ENCODE results near the gene CBX7.

CBX7 gene

DNA sequence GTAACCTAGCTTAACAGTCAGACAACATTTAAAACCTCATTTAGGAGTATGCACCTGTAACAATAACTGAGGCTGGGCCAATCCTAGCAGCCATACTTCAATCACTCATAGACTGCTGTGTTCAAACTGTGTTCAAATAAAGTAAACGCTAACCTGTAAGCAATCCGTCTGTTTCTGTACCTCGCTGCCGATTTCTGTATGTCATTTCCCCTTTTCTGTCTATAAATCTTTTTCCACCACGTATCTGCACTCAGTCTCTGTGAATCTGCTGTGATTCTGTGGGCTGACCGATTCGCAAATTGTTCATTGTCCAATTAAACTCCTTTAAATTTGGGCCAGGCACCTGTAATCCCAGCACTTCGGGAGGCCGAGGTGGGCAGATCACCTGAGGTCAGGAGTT is 43.1 kb downstream of the CBX7 start:
- WGBS (ENCODE audit: extremely low coverage, insufficient coverage, low lambda C conversion rate), result no CpG with 5 or more reads among the region's 9 CpGs
- H4K8ac ChIP-seq (ENCODE audit: low read depth, low read length), result no peak overlapping the region
- no peak for DNase-seq

GRCh38 chr22:39108487-39108886 is 44.0 kb downstream of the CBX7 start:
- no CpG with 5 or more reads among the region's 4 CpGs for WGBS (ENCODE audit: extremely low coverage, insufficient coverage, low lambda C conversion rate)

More for the DNA sequence above, 43.1 kb downstream of the CBX7 start:
- no peak overlapping the region for H4K5ac ChIP-seq (ENCODE audit: low read length)
- H3K9ac ChIP-seq (ENCODE audit: low read length), result no peak overlapping the region
- H3K4me1 ChIP-seq (ENCODE audit: control insufficient read depth, low read depth, low read length), result peaks cover 2% of the 10 kb centered on the region
- H3K4ac ChIP-seq (ENCODE audit: low read depth, low read length), result no peak overlapping the region
- no peak overlapping the region for H3K4me2 ChIP-seq (ENCODE audit: low read length)
- no peak overlapping the region for H3K4me3 ChIP-seq (ENCODE audit: low read length)
- no peak overlapping the region for H3K56ac ChIP-seq (ENCODE audit: low read length)
- no peak overlapping the region for H3K27ac ChIP-seq (ENCODE audit: low read depth, low read length)
- H3K79me1 ChIP-seq (ENCODE audit: low read length), result no peaks in the 10 kb centered on the region
- no peaks in the 10 kb centered on the region for H3K27me3 ChIP-seq (ENCODE audit: insufficient read depth, low read length, poor library complexity)
- H3K18ac ChIP-seq (ENCODE audit: low read length), result no peak overlapping the region
- H2BK15ac ChIP-seq (replicated peaks; ENCODE audit: low read depth), result no peak overlapping the region
- H2AK5ac ChIP-seq (ENCODE audit: low read length), result no peak overlapping the region
- H3K36me3 ChIP-seq (ENCODE audit: control insufficient read depth, insufficient read depth, low read length), result no peaks in the 10 kb centered on the region
- no peak overlapping the region for H2BK5ac ChIP-seq (ENCODE audit: low read length)
- H3K79me2 ChIP-seq (ENCODE audit: control insufficient read depth, insufficient read depth, low read length), result no peaks in the 10 kb centered on the region
- no peak overlapping the region for H3K23ac ChIP-seq (ENCODE audit: low read length)
- H2BK120ac ChIP-seq (ENCODE audit: low read depth, low read length), result no peak overlapping the region

DNA sequence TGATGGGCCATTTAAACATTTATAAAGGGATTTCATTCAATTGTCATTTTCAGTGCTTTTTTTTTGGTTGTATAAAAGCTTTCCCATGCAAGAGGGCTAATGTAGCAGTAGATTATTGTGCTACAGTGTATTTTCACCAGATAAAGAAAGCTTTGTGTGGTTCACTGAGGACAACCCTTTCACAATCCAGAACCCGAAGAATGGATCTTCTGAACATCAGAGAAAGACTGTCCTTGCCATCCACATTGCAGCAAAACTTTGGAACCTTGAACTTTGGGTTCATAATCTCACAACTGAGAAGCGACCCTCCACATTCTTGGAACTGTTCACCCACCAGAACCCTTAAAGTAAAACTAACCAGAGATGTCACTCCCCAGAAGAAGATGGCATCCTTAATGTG is 46.2 kb downstream of the CBX7 start:
- Histone ChIP-seq H3K27me3 (ENCODE audit: insufficient read depth, low read length, poor library complexity) (no peaks in the 10 kb centered on the region), H3K4ac (ENCODE audit: low read depth, low read length) (no peak overlapping the region)

More at GRCh38 chr22:39108487-39108886, 44.0 kb downstream of the CBX7 start:
- no peak overlapping the region for H3K4ac ChIP-seq (ENCODE audit: low read depth, low read length)
- no peak overlapping the region for H4K5ac ChIP-seq (ENCODE audit: low read length)
- no peak overlapping the region for H4K8ac ChIP-seq (ENCODE audit: low read depth, low read length)
- H3K18ac ChIP-seq (ENCODE audit: low read length), result no peak overlapping the region
- H2BK5ac ChIP-seq (ENCODE audit: low read length), result no peak overlapping the region
- H3K4me1 ChIP-seq (ENCODE audit: control insufficient read depth, low read depth, low read length), result peaks cover 2% of the 10 kb centered on the region
- H3K4me2 ChIP-seq (ENCODE audit: low read length), result no peak overlapping the region
- no peak overlapping the region for H3K9ac ChIP-seq (ENCODE audit: low read length)
- DNase-seq, result no peak
- no peak overlapping the region for H3K56ac ChIP-seq (ENCODE audit: low read length)
- no peaks in the 10 kb centered on the region for H3K36me3 ChIP-seq (ENCODE audit: control insufficient read depth, insufficient read depth, low read length)
- H2BK120ac ChIP-seq (ENCODE audit: low read depth, low read length), result no peak overlapping the region
- H3K4me3 ChIP-seq (ENCODE audit: low read length), result no peak overlapping the region
- H3K79me2 ChIP-seq (ENCODE audit: control insufficient read depth, insufficient read depth, low read length), result no peaks in the 10 kb centered on the region
- no peak overlapping the region for H3K27ac ChIP-seq (ENCODE audit: low read depth, low read length)
- H2AK5ac ChIP-seq (ENCODE audit: low read length), result no peak overlapping the region
- no peaks in the 10 kb centered on the region for H3K27me3 ChIP-seq (ENCODE audit: insufficient read depth, low read length, poor library complexity)
- H2BK15ac ChIP-seq (replicated peaks; ENCODE audit: low read depth), result no peak overlapping the region
- no peaks in the 10 kb centered on the region for H3K79me1 ChIP-seq (ENCODE audit: low read length)
- no peak overlapping the region for H3K23ac ChIP-seq (ENCODE audit: low read length)

DNA sequence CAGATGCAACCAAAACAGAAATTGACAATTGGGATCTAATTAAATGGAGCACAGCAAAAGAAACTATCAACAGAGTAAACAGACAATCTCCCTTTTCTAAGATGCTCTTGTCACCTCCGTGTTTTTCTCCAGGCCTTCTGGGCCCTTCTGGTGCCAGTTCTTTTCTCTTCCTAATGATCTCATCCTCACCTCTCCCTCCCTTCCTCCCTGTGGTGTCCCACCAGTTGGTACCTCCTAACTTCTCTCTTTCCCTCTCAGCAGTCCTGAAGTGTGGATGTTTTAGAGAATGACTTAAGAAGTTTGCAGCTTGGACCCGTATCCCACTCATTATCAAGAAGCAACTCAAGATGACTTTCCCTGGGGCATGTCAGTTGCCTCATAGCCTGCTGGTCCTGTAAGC is 49.0 kb downstream of the CBX7 start:
- H3K18ac ChIP-seq (ENCODE audit: low read length), result no peak overlapping the region
- no peak overlapping the region for H2BK15ac ChIP-seq (replicated peaks; ENCODE audit: low read depth)
- H3K23ac ChIP-seq (ENCODE audit: low read length), result no peak overlapping the region
- H2AK5ac ChIP-seq (ENCODE audit: low read length), result no peak overlapping the region
- H3K4me2 ChIP-seq (ENCODE audit: low read length), result no peak overlapping the region
- H2BK5ac ChIP-seq (ENCODE audit: low read length), result no peak overlapping the region
- H3K27ac ChIP-seq (ENCODE audit: low read depth, low read length), result no peak overlapping the region
- DNase-seq, result no peak
- H3K4ac ChIP-seq (ENCODE audit: low read depth, low read length), result no peak overlapping the region
- no peaks in the 10 kb centered on the region for H3K36me3 ChIP-seq (ENCODE audit: control insufficient read depth, insufficient read depth, low read length)
- WGBS (ENCODE audit: extremely low coverage, insufficient coverage, low lambda C conversion rate), result no CpG with 5 or more reads among the region's 2 CpGs
- H3K4me1 ChIP-seq (ENCODE audit: control insufficient read depth, low read depth, low read length), result peaks cover 2% of the 10 kb centered on the region
- H4K8ac ChIP-seq (ENCODE audit: low read depth, low read length), result no peak overlapping the region
- no peak overlapping the region for H2BK120ac ChIP-seq (ENCODE audit: low read depth, low read length)
- H3K56ac ChIP-seq (ENCODE audit: low read length), result no peak overlapping the region
- H3K27me3 ChIP-seq (ENCODE audit: insufficient read depth, low read length, poor library complexity), result no peaks in the 10 kb centered on the region
- H4K5ac ChIP-seq (ENCODE audit: low read length), result no peak overlapping the region
- H3K9ac ChIP-seq (ENCODE audit: low read length), result no peak overlapping the region
- no peaks in the 10 kb centered on the region for H3K79me2 ChIP-seq (ENCODE audit: control insufficient read depth, insufficient read depth, low read length)
- H3K4me3 ChIP-seq (ENCODE audit: low read length), result no peak overlapping the region
- no peaks in the 10 kb centered on the region for H3K79me1 ChIP-seq (ENCODE audit: low read length)

More for the DNA sequence above, 46.2 kb downstream of the CBX7 start:
- no peak overlapping the region for H3K18ac ChIP-seq (ENCODE audit: low read length)
- H3K36me3 ChIP-seq (ENCODE audit: control insufficient read depth, insufficient read depth, low read length), result no peaks in the 10 kb centered on the region
- H3K56ac ChIP-seq (ENCODE audit: low read length), result no peak overlapping the region
- no peak overlapping the region for H3K4me3 ChIP-seq (ENCODE audit: low read length)
- no peak overlapping the region for H4K8ac ChIP-seq (ENCODE audit: low read depth, low read length)
- H2BK5ac ChIP-seq (ENCODE audit: low read length), result no peak overlapping the region
- DNase-seq, result no peak
- H3K4me1 ChIP-seq (ENCODE audit: control insufficient read depth, low read depth, low read length), result peaks cover 3% of the 10 kb centered on the region
- H3K4me2 ChIP-seq (ENCODE audit: low read length), result no peak overlapping the region
- H3K27ac ChIP-seq (ENCODE audit: low read depth, low read length), result no peak overlapping the region
- no peaks in the 10 kb centered on the region for H3K79me1 ChIP-seq (ENCODE audit: low read length)
- H2BK15ac ChIP-seq (replicated peaks; ENCODE audit: low read depth), result no peak overlapping the region
- H2AK5ac ChIP-seq (ENCODE audit: low read length), result no peak overlapping the region
- H3K9ac ChIP-seq (ENCODE audit: low read length), result no peak overlapping the region
- no peak overlapping the region for H3K23ac ChIP-seq (ENCODE audit: low read length)
- no CpG with 5 or more reads among the region's 2 CpGs for WGBS (ENCODE audit: extremely low coverage, insufficient coverage, low lambda C conversion rate)
- H3K79me2 ChIP-seq (ENCODE audit: control insufficient read depth, insufficient read depth, low read length), result no peaks in the 10 kb centered on the region
- no peak overlapping the region for H2BK120ac ChIP-seq (ENCODE audit: low read depth, low read length)
- no peak overlapping the region for H4K5ac ChIP-seq (ENCODE audit: low read length)

DNA sequence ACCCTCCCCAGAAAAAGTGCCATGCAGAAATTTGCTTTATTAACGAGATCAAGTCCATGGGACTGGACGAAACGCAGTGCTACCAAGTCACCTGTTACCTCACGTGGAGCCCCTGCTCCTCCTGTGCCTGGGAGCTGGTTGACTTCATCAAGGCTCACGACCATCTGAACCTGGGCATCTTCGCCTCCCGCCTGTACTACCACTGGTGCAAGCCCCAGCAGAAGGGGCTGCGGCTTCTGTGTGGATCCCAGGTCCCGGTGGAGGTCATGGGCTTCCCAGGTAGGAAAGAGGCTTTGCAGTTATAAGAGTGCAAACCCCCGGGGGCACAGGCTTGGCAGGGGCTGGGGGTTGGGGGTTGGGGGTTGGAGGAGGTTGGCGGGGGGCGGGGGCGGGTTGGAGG is 51.3 kb downstream of the CBX7 start:
- Histone ChIP-seq H3K27me3 (ENCODE audit: insufficient read depth, low read length, poor library complexity) (no peaks in the 10 kb centered on the region), H3K4ac (ENCODE audit: low read depth, low read length) (no peak overlapping the region), H4K8ac (ENCODE audit: low read depth, low read length) (no peak overlapping the region), H3K56ac (ENCODE audit: low read length) (no peak overlapping the region), H3K4me3 (ENCODE audit: low read length) (no peak overlapping the region), H3K4me2 (ENCODE audit: low read length) (no peak overlapping the region), H3K9ac (ENCODE audit: low read length) (no peak overlapping the region), H3K27ac (ENCODE audit: low read depth, low read length) (no peak overlapping the region), H3K79me2 (ENCODE audit: control insufficient read depth, insufficient read depth, low read length) (no peaks in the 10 kb centered on the region), H3K36me3 (ENCODE audit: control insufficient read depth, insufficient read depth, low read length) (no peaks in the 10 kb centered on the region), H3K18ac (ENCODE audit: low read length) (no peak overlapping the region), H4K5ac (ENCODE audit: low read length) (no peak overlapping the region), H2BK15ac (replicated peaks; ENCODE audit: low read depth) (no peak overlapping the region), H2BK5ac (ENCODE audit: low read length) (no peak overlapping the region), H3K23ac (ENCODE audit: low read length) (no peak overlapping the region), H2BK120ac (ENCODE audit: low read depth, low read length) (no peak overlapping the region), H2AK5ac (ENCODE audit: low read length) (no peak overlapping the region), H3K4me1 (ENCODE audit: control insufficient read depth, low read depth, low read length) (peaks cover 4% of the 10 kb centered on the region), H3K79me1 (ENCODE audit: low read length) (no peaks in the 10 kb centered on the region)
- WGBS (ENCODE audit: extremely low coverage, insufficient coverage, low lambda C conversion rate), result no CpG with 5 or more reads among the region's 13 CpGs
- DNase-seq, result no peak

GRCh38 chr22:39098576-39098975 is 53.9 kb downstream of the CBX7 start:
- H4K5ac ChIP-seq (ENCODE audit: low read length), result no peak overlapping the region
- no CpG with 5 or more reads among the region's 8 CpGs for WGBS (ENCODE audit: extremely low coverage, insufficient coverage, low lambda C conversion rate)
- no peak overlapping the region for H3K18ac ChIP-seq (ENCODE audit: low read length)
- H2AK5ac ChIP-seq (ENCODE audit: low read length), result no peak overlapping the region
- H4K8ac ChIP-seq (ENCODE audit: low read depth, low read length), result no peak overlapping the region
- no peak overlapping the region for H3K23ac ChIP-seq (ENCODE audit: low read length)
- no peaks in the 10 kb centered on the region for H3K79me2 ChIP-seq (ENCODE audit: control insufficient read depth, insufficient read depth, low read length)
- no peak overlapping the region for H2BK5ac ChIP-seq (ENCODE audit: low read length)
- no peak overlapping the region for H3K27ac ChIP-seq (ENCODE audit: low read depth, low read length)
- no peak overlapping the region for H3K4me2 ChIP-seq (ENCODE audit: low read length)
- H3K56ac ChIP-seq (ENCODE audit: low read length), result no peak overlapping the region
- H3K79me1 ChIP-seq (ENCODE audit: low read length), result no peaks in the 10 kb centered on the region
- no peak overlapping the region for H3K9ac ChIP-seq (ENCODE audit: low read length)
- H3K36me3 ChIP-seq (ENCODE audit: control insufficient read depth, insufficient read depth, low read length), result no peaks in the 10 kb centered on the region
- DNase-seq, result no peak
- no peaks in the 10 kb centered on the region for H3K27me3 ChIP-seq (ENCODE audit: insufficient read depth, low read length, poor library complexity)
- H3K4ac ChIP-seq (ENCODE audit: low read depth, low read length), result no peak overlapping the region
- peaks cover 6% of the 10 kb centered on the region for H3K4me1 ChIP-seq (ENCODE audit: control insufficient read depth, low read depth, low read length)
- no peak overlapping the region for H2BK15ac ChIP-seq (replicated peaks; ENCODE audit: low read depth)
- H3K4me3 ChIP-seq (ENCODE audit: low read length), result no peak overlapping the region
- H2BK120ac ChIP-seq (ENCODE audit: low read depth, low read length), result no peak overlapping the region

Measured in mesendoderm (in vitro differentiated cells).